D721Med (cell line): ENCODE measurements around the gene AIRE.

Source experiments
- DNase-seq: peaks from one replicate; pipeline ENCODE4 v3.0.0; 2011; ENCODE audit warnings: low spot score; ENCODE audit not compliant: insufficient read length
- FAIRE-seq: peaks from 2 replicates; lab custom pipeline; 2011; peaks lifted over from hg19 to GRCh38; lab: Jason Lieb, UNC
- CTCF ChIP-seq: IDR thresholded peaks from 2 replicates; pipeline ENCODE4 v1.5.1; 2012; ENCODE audit warnings: mild to moderate bottlenecking, control low read depth; ENCODE audit not compliant: insufficient read depth; ENCODE audit errors: missing control alignments

Gene AIRE

GRCh38 chr21:44291936-44292811 is 6.5 kb downstream of the AIRE start:
- FAIRE-seq (no peak), DNase-seq (no peak)
- TF ChIP-seq CTCF, result no peak

- TF ChIP-seq CTCF, result no peak
- FAIRE-seq (no peak), DNase-seq (no peak)
Observed at GRCh38 chr21:44292812-44293195, 7.1 kb downstream of the AIRE start.

GRCh38 chr21:44293551-44294231 is 8.0 kb downstream of the AIRE start:
- TF ChIP-seq CTCF, result no peak
- FAIRE-seq (no peak), DNase-seq (no peak)

- TF ChIP-seq CTCF, result no peak
- FAIRE-seq, result no peak
- no peak for DNase-seq
Observed at GRCh38 chr21:44294391-44295162, 8.9 kb downstream of the AIRE start.

- FAIRE-seq, result no peak
- TF ChIP-seq CTCF, result no peak
- no peak for DNase-seq
Observed at GRCh38 chr21:44295163-44295573, 9.5 kb downstream of the AIRE start.

GRCh38 chr21:44295646-44296045 is 10.0 kb downstream of the AIRE start:
- no peak for DNase-seq
- no peak for FAIRE-seq
- no peak for TF ChIP-seq CTCF
